Sigmoid colon (tissue), 4 donors: ENCODE results near the gene FOXP1.

Experiments used
- CTCF ChIP-seq, 4 experiments: fragments of 450-650 bp in 3 of 4; fragments of 200-600 bp in 1 of 4; IDR thresholded peaks; one replicate each; pipeline ENCODE4 v1.5.1; 2016 to 2019; ENCODE audit warnings: antibody characterized with exemption in 4 of 4, mild to moderate bottlenecking in 3 of 4, moderate library complexity in 2 of 4
- POLR2A ChIP-seq, 2 donors: fragments of 450-650 bp; IDR thresholded peaks; one replicate each; pipeline ENCODE4 v1.6.1; 2016; ENCODE audit warnings: antibody characterized with exemption in 2 of 2, mild to moderate bottlenecking in 2 of 2, moderate library complexity in 2 of 2
- POLR2AphosphoS5 ChIP-seq, 4 donors: sonication (generic); formaldehyde crosslinking; IDR thresholded peaks; one replicate each; pipeline ENCODE4 v1.6.1; 2017; ENCODE audit warnings: antibody characterized with exemption in 4 of 4

DNA sequence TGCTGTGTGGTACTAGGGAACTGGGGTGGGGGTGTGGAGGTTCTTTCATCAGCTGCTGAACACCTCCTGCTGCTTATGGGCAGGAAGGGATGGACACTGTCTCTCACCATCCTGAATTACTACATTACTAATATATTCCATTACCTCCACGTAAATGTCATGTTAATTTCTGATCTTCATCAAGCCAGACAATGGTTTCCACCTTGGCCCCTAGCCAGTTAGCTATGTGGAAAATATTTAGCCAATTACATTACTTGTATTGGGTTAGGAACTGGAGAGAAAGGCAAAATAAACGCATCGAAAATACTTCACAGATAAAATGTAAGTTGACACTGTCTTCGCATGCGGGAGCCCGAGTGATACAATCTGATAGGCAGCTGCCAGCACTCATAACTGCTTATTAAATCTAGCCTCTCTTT lies 95.1 kb downstream of the FOXP1 start:
- TF ChIP-seq POLR2A (IDR thresholded peaks at IDR 0.05) (no peak), CTCF (IDR thresholded peaks at IDR 0.05) (no peak), POLR2AphosphoS5 (IDR thresholded peaks at IDR 0.05) (no peak)
